Endodermal cell (in vitro differentiated cells): ENCODE measurements around the gene HOXB5. TPM values are rescaled to one million over a fixed set of nuclear protein-coding genes. Genes with fewer than 3 reads are reported as not detected.
A peak's percentile ranks its signal among the peaks of the same experiment; 100 is the strongest.

Source experiments
- DNase-seq: peaks from one replicate; pipeline ENCODE4 v3.0.0-alpha.2; 2017
- H3K27ac ChIP-seq: 2 replicates; pipeline ENCODE4 v1.5.1; 2013; ENCODE audit warnings: mild to moderate bottlenecking, low read depth, low read length, moderate library complexity
- H3K27me3 ChIP-seq: 2 replicates; pipeline ENCODE4 v1.6.1; 2013; ENCODE audit warnings: mild to moderate bottlenecking, low read length, moderate library complexity; ENCODE audit not compliant: insufficient read depth, control insufficient read depth, poor library complexity, severe bottlenecking
- H3K36me3 ChIP-seq: 2 replicates; pipeline ENCODE4 v1.7.0; 2013; ENCODE audit warnings: mild to moderate bottlenecking, low read length, moderate library complexity; ENCODE audit not compliant: control insufficient read depth, insufficient read depth
- H3K4me1 ChIP-seq: one replicate; pipeline ENCODE4 v1.7.0; 2013; ENCODE audit warnings: low read length; ENCODE audit not compliant: control insufficient read depth, insufficient read depth
- H3K4me3 ChIP-seq: 2 replicates; pipeline ENCODE4 v1.5.1; 2013; ENCODE audit warnings: mild to moderate bottlenecking, low read length, moderate library complexity
- H3K9ac ChIP-seq: 2 replicates; pipeline ENCODE4 v1.6.1; 2013; ENCODE audit warnings: mild to moderate bottlenecking, low read length, moderate library complexity; ENCODE audit not compliant: poor library complexity, severe bottlenecking; ENCODE audit errors: extremely low read depth
- H3K9me3 ChIP-seq: 2 replicates; pipeline ENCODE4 v1.6.1; 2013; ENCODE audit warnings: mild to moderate bottlenecking, low read length, moderate library complexity; ENCODE audit not compliant: control insufficient read depth
- H3K27ac Mint-ChIP-seq: 2 replicates; pipeline ENCODE4 v1.8.0; 2020; ENCODE audit warnings: mixed read lengths
- H3K27me3 Mint-ChIP-seq: 2 replicates; pipeline ENCODE4 v1.8.0; 2021; ENCODE audit warnings: mild to moderate bottlenecking, mixed read lengths; ENCODE audit not compliant: insufficient read depth
- H3K36me3 Mint-ChIP-seq: 2 replicates; pipeline ENCODE4 v1.8.0; 2020; ENCODE audit warnings: low read depth, mixed read lengths
- H3K4me1 Mint-ChIP-seq: 2 replicates; pipeline ENCODE4 v1.8.0; 2020; ENCODE audit warnings: mixed read lengths
- H3K4me3 Mint-ChIP-seq: 2 replicates; pipeline ENCODE4 v1.8.0; 2020; ENCODE audit warnings: mild to moderate bottlenecking, moderate library complexity, mixed read lengths
- H3K9me3 Mint-ChIP-seq: 2 replicates; pipeline ENCODE4 v1.8.0; 2020; ENCODE audit warnings: mild to moderate bottlenecking, mixed read lengths
- WGBS, 2 experiments: methylation state at CpG; one replicate each; pipeline versions ENCODE4 v1.1.5 to v1.1.7; 2013; ENCODE audit warnings: missing lambda C conversion rate in 2 of 2, mixed read lengths in 1 of 2; ENCODE audit not compliant: insufficient coverage in 1 of 2, insufficient read length in 1 of 2; 5-methylcytosine and 5-hydroxymethylcytosine counted together
- total RNA-seq, 2 donors: library from RNA; stranded (reverse); fragmentation: NEBNext Ultra II Directional in 1 of 2; extraction: Animal tissue kit (Norgen Biotek cat#: 25700) in 1 of 2; gene quantifications; 2 replicates in 1 of 2; 3 replicates in 1 of 2; pipeline ENCODE4 v1.2.1, GENCODE V29; 2021
- TF ChIP-seq, protein P1 (sequence below): fragments of 200-600 bp; sonication (generic); conservative IDR thresholded peaks from 2 replicates; pipeline ENCODE4 v1.5.0; 2021; ENCODE audit warnings: antibody characterized with exemption, mild to moderate bottlenecking

HOXB5 gene
- total RNA-seq, 2 donors from 2014 or later = not detected

DNA sequence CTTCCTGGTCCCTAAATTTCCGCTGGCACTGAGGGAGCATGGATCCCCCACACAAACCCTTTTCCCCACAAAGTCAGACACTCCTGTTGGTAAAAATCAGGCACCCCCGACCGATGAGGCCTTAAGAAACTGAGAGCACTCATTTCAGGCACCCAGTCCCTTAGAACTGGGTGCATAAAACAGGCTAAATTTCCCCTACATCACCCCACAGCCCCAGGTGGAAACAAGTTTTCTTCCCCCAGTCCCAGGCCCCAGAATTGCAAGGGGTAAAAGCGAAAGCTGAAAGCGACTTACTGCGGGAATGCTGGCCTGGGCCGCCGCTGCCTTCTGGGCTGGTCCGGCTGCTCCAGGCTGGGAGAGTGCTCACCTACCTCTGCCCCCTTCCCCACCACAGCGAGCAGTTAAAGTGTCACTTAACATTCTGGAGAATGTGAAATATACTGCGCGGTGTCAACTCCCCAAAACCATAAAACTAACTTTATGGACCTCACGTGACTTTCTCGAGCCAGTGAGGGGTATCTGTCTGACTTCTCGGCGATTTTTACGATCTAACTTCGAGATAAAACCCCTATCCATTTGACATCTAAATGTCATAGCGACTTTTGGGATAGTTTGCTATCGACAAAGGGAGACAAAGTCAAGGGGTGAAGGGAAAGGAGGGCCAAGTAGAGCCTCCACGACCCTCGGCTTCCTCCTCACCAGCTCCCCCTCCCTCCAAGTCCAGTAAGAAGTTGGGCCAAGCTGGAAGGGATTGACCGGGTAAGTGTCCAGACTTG, 3.6 kb downstream of the HOXB5 start, which contains the start of gene HOXB3:
TSS of gene HOXB3 (minus strand) at position 411 of the 776 bp plus-strand sequence. CDS start 37,767 bp downstream, outside the sequence.
- Mint-ChIP-seq H3K4me3 (no peak within 1 kb of the TSS), H3K27me3 (peaks cover 100% of the 10 kb centered on the region), H3K4me1 (peaks cover 9% of the 10 kb centered on the region), H3K9me3 (no peaks in the 10 kb centered on the region), H3K27ac (no peak within 1 kb of the TSS), H3K36me3 (no peaks in the 10 kb centered on the region)
- WGBS, 2 experiments = 19% methylated on average over 12 to 23 of the region's 23 CpGs
- no peak within 1 kb of the TSS for H3K9ac ChIP-seq
- H3K27ac ChIP-seq = no peak within 1 kb of the TSS
- no peak within 1 kb of the TSS for H3K4me3 ChIP-seq
- peak; percentile 65 for DNase-seq
- TF ChIP-seq, protein P1, sequence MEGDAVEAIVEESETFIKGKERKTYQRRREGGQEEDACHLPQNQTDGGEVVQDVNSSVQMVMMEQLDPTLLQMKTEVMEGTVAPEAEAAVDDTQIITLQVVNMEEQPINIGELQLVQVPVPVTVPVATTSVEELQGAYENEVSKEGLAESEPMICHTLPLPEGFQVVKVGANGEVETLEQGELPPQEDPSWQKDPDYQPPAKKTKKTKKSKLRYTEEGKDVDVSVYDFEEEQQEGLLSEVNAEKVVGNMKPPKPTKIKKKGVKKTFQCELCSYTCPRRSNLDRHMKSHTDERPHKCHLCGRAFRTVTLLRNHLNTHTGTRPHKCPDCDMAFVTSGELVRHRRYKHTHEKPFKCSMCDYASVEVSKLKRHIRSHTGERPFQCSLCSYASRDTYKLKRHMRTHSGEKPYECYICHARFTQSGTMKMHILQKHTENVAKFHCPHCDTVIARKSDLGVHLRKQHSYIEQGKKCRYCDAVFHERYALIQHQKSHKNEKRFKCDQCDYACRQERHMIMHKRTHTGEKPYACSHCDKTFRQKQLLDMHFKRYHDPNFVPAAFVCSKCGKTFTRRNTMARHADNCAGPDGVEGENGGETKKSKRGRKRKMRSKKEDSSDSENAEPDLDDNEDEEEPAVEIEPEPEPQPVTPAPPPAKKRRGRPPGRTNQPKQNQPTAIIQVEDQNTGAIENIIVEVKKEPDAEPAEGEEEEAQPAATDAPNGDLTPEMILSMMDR = no peak
- peaks cover 100% of the 10 kb centered on the region for H3K27me3 ChIP-seq
- H3K4me1 ChIP-seq = no peaks in the 10 kb centered on the region
- no peaks in the 10 kb centered on the region for H3K36me3 ChIP-seq
- no peaks in the 10 kb centered on the region for H3K9me3 ChIP-seq

DNA sequence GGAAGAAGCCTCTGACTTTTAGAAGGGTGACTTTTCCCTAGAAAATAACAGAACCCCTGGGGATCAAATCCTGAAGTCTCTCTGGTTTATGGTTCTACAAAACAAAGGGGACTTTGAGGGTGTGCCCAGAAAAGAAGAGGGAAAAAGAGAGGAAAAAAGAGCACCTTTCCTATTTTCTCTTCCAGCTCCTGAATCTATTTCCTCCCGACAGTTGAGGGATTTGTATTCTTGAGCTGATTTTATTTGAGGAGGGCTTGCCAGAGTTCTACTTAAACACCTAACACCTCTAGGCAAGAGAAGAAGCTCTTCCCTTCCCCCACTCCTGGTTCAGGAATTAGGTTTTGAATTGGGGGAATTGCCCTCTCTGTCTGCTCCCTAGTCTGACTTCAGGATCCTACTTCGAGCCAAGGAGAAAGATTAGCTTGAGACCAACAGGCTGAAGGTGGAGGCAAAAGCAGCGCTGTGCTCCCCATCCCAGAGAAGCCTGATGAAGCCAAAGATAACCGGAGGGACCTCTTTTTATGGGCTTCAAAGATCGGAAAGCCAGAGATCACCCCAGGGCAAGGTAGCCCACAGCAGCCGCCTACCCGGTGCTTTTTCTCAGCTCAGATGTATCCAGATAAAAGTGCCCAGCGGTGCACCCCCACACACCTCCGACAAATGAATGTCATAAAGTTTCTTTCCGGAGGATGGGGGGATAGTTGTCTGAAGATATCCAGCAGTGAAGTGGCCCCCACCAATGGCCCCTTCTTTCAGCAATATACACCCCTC, 4.3 kb downstream of the HOXB5 start:
- Histone ChIP-seq H3K4me3 (no peak overlapping the region), H3K9me3 (no peaks in the 10 kb centered on the region), H3K9ac (no peak overlapping the region), H3K27me3 (peaks cover 100% of the 10 kb centered on the region), H3K4me1 (no peaks in the 10 kb centered on the region), H3K36me3 (no peaks in the 10 kb centered on the region), H3K27ac (no peak overlapping the region)
- H3K9me3 Mint-ChIP-seq = no peaks in the 10 kb centered on the region
- 9 to 10% methylated on average over 5 to 9 of the region's 10 CpGs for WGBS, 2 experiments
- H3K27ac Mint-ChIP-seq = no peak overlapping the region
- peaks cover 10% of the 10 kb centered on the region for H3K4me1 Mint-ChIP-seq
- H3K27me3 Mint-ChIP-seq = peaks cover 100% of the 10 kb centered on the region
- TF ChIP-seq, protein P1 = no peak
- H3K4me3 Mint-ChIP-seq = no peak overlapping the region
- DNase-seq = no peak
- no peaks in the 10 kb centered on the region for H3K36me3 Mint-ChIP-seq

DNA sequence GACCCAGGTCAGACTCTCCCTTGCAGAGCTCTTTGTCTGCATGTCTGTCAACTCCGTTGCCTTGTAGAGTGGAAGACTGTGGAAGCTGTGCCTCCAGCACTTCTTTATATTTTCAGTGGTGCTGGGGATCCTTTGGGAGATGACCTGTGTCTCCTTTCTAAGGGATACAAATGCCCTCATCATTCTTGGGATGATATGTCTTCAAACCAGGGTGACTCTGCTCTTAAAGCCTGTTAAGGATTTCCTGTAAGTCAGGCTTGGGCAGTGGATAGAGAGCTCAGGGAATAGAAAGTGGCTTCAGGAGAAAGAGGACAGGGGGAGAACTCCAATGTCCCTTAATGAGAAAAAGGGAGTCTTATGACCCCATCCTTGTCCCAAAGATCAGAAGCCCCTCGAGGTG, 5.1 kb downstream of the HOXB5 start:
- peaks cover 7% of the 10 kb centered on the region for H3K4me1 Mint-ChIP-seq
- no peaks in the 10 kb centered on the region for H3K36me3 Mint-ChIP-seq
- Histone ChIP-seq H3K4me3 (no peak overlapping the region), H3K36me3 (no peaks in the 10 kb centered on the region), H3K27me3 (peaks cover 100% of the 10 kb centered on the region), H3K9ac (no peak overlapping the region), H3K27ac (no peak overlapping the region), H3K9me3 (no peaks in the 10 kb centered on the region), H3K4me1 (no peaks in the 10 kb centered on the region)
- H3K27ac Mint-ChIP-seq = no peak overlapping the region
- WGBS, 2 experiments = 0 to 54% methylated on average over 1 to 2 of the region's 2 CpGs
- peaks cover 100% of the 10 kb centered on the region for H3K27me3 Mint-ChIP-seq
- TF ChIP-seq, protein P1 = no peak
- no peaks in the 10 kb centered on the region for H3K9me3 Mint-ChIP-seq
- DNase-seq = no peak
- H3K4me3 Mint-ChIP-seq = no peak overlapping the region
